ENCODE results near the gene TCP10L. TPM values are rescaled to one million over a fixed set of nuclear protein-coding genes. Genes with fewer than 3 reads are reported as not detected.
A peak's percentile ranks its signal among the peaks of the same experiment; 100 is the strongest.

The TCP10L gene
- total and polyA plus RNA-seq, 2 of the 13 experiments (the other 11 are each of a cell fraction or from before 2014, with no cell fraction given) = 0.90 to 2.4 TPM

- TF ChIP-seq ZBTB7B (CRISPR knock-in tag; IDR thresholded peaks at IDR 0.05) (peak; percentile 95), ZNF576 (CRISPR knock-in tag; IDR thresholded peaks at IDR 0.05) (no peak), SNAI1 (CRISPR knock-in tag; IDR thresholded peaks at IDR 0.05; ENCODE audit: borderline replicate concordance) (0 out of 2 replicates have a peak, but pooled peaks have one; percentile 57), ZNF773 (CRISPR knock-in tag; IDR thresholded peaks at IDR 0.05; ENCODE audit: borderline replicate concordance) (no peak), BRCA1 (CRISPR knock-in tag; IDR thresholded peaks at IDR 0.05) (no peak), ZNF768 (CRISPR knock-in tag; IDR thresholded peaks at IDR 0.05) (no peak), SALL1 (CRISPR knock-in tag; IDR thresholded peaks at IDR 0.05) (peak; percentile 96), IKZF4 (CRISPR knock-in tag; IDR thresholded peaks at IDR 0.05; ENCODE audit: borderline replicate concordance, low read depth, not compliant biosample characterization) (no peak), ARID3A (IDR thresholded peaks at IDR 0.05; ENCODE audit: low read depth, low read length) (peak; percentile 87), KDM4B (CRISPR knock-in tag; IDR thresholded peaks at IDR 0.05) (no peak), ZKSCAN1 (IDR thresholded peaks at IDR 0.05; ENCODE audit: low read length) (0 out of 2 replicates have a peak, but pooled peaks have one; percentile 25), ZBTB8A (CRISPR knock-in tag; IDR thresholded peaks at IDR 0.05; ENCODE audit: borderline replicate concordance, low read depth) (no peak; the same call in 1 of the 2 replicates), TBL1XR1 (IDR thresholded peaks at IDR 0.05; ENCODE audit: borderline replicate concordance, low read length, partially characterized antibody) (peak; percentile 78), AHDC1 (CRISPR knock-in tag; IDR thresholded peaks at IDR 0.05; ENCODE audit: borderline replicate concordance) (peak; percentile 98), ZNF44 (CRISPR knock-in tag; IDR thresholded peaks at IDR 0.05) (peak; percentile 81; the same call in 1 of the 2 replicates), ZNF761 (CRISPR knock-in tag; conservative IDR thresholded peaks at IDR 0.05) (no peak; the same call in 1 of the 2 replicates), GATAD1 (CRISPR knock-in tag; IDR thresholded peaks at IDR 0.05) (peak; percentile 63), ATF7-NPFF (CRISPR knock-in tag; IDR thresholded peaks at IDR 0.05; ENCODE audit: low read depth) (0 out of 2 replicates have a peak, but pooled peaks have one; percentile 33), SOX6 (IDR thresholded peaks at IDR 0.05) (no peak), SOX6 (CRISPR knock-in tag; IDR thresholded peaks at IDR 0.05) (peak; percentile 94), MYC (CRISPR knock-in tag; IDR thresholded peaks at IDR 0.05; ENCODE audit: borderline replicate concordance) (no peak; the same call in 1 of the 2 replicates), KDM2A (CRISPR knock-in tag; IDR thresholded peaks at IDR 0.05; ENCODE audit: borderline replicate concordance, low read depth) (peak; percentile 33; the same call in 1 of the 2 replicates), ETV6 (CRISPR knock-in tag; conservative IDR thresholded peaks at IDR 0.05) (no peak), POLR2AphosphoS5 (IDR thresholded peaks at IDR 0.05; ENCODE audit: low read depth, low read length) (no peak), HNRNPH1 (optimal IDR thresholded peaks at IDR 0.05; ENCODE audit: low read depth, low read length) (no peak)
These were observed 7.7 kb upstream of the TCP10L start (continued) for GRCh38 chr21:32592929-32593502.

All from HepG2 (cell line).